NCI-H2107 (cell line): ENCODE data around the gene YPEL3.
"Not testable (repeated sequence)": the region's sequence is repeated elsewhere in the genome, so short reads cannot be mapped to it uniquely, and the experiment has no call there.

Experiments used
- DNase-seq: peaks from one replicate; lab custom pipeline; 2025; lab: John Stamatoyannopoulos, UW

The YPEL3 gene

DNA sequence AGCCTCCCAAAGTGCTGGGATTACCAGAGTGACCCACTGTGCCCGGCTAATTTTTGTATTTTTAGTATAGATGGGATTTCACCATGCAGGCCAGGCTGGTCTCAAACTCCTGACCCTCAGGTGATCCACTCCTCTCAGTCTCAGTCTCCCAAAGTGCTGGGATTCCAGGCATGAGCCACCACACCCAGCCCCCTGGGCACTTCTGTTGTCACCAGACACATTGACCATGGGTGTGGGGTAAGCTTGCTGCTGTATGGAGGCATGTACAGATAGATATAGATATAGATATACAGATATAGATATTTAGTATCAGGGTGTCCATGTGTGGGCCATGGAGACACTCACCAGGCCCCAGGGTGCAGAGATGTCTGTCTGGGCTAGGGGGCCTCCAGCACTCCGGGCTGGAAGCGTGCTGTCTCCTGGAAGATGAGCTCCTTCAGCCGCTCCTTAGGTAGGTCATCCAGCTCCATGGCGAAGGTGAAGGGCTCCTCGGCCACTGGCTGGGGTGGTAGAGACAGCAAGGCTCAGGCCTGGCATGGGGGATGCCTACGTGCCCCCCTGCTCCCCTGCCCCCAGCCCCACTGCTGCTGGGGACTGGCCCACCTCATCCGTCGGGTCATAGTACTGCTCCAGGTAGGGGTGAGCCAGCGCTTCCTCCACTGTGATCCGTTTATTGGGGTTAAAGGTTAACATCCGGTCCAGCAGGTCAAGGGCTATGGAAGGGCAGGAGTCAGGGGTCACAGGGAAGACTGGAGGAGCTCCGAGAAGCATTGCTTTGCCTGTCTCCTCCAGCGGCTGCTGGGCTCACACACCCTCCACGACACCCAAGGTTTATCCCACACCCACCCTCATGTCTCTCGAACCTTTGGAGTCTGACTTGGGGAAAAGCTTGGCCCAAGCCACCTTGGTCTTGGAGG, 20.5 kb upstream of the YPEL3 start:
- no peak for DNase-seq

DNA sequence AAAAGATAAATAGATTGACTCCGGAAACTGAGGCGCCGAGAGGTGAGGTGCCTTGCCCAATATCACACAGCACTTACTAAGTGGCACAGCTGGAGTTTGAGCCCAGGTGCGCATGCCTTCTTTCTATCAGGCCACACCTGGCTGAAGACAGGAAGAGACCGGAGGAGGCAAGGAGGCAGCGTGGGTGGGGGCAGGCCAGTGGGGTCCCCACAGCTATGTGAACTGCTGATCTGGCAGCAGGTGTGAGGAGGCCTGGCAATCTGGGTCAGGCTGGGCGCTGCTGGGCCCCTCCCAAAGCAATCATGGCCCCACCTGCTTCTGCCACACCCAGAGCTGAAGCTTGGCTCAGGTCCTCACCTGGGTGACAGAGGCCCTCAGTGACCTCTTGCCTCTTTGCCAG, 19.2 kb upstream of the YPEL3 start:
- DNase-seq: no peak

DNA sequence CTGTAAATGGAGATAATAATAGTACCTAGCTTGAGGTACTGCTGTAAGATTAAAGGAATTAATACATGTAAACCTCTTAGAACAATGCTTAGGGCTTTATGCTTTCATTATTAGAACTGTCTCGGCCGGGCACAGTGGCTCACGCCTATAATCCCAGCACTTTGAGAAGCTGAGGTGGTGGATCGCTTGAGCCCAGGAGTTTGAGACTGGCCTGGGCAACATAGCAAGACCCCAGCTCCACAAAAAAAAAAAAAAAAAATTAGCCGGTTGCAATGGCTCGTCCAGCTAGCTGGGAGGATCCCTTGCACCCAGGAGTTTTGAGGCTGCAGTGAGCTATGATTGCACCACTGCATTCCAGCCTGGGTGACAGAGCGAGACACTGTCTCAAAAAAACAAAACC, 18.8 kb upstream of the YPEL3 start:
- DNase-seq: not testable (repeated sequence)

DNA sequence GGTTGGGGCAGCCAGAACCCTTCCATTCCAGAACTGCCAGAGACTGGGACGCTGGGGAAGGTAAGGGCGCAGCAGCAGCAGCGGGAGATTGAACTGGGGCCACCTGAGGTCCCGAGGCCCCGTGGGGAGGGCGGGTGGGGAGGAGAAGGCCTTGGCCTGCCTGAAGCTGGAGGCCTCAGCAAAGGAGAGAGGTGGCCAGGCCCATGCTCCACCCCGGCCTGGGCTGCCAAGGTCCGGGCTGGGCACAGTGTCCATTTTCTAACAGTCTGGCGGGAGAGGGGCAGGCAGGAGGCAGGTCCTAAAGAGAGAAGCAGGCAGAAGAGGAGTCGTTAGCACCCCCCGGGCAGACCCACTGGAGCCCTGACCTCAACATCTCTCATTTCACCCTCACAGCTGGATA, 18.4 kb upstream of the YPEL3 start:
- no peak for DNase-seq

DNA sequence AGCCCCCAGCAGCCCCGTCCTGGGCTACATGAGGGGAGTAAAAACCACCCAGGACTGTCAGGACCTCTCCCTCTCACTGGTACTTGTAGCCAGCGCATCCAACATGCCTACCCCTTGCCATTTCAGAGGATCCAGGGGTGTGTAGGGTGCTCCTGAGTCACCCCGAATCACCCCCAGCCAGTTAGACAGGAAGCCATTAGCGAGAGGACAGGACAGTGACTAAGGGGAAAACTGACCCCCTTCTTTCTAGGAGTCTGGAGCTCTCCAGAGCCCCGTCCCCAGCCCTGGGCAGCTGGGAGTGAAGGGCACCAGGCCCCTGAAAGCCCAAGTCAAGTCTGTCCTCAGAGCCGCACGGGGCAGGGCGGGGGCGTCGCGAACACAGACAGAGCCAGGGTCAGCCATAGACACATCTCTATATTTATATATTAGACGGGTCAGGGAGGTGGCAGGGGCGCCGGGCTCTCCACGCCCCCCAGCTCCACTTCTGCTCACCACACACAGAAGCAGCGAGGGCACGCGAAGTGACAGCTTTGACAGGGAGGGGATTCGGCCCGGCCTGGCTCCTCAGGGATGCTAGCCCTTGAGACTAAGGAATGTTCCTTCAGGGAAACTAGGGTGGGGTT, 17.8 kb upstream of the YPEL3 start:
- no peak for DNase-seq

DNA sequence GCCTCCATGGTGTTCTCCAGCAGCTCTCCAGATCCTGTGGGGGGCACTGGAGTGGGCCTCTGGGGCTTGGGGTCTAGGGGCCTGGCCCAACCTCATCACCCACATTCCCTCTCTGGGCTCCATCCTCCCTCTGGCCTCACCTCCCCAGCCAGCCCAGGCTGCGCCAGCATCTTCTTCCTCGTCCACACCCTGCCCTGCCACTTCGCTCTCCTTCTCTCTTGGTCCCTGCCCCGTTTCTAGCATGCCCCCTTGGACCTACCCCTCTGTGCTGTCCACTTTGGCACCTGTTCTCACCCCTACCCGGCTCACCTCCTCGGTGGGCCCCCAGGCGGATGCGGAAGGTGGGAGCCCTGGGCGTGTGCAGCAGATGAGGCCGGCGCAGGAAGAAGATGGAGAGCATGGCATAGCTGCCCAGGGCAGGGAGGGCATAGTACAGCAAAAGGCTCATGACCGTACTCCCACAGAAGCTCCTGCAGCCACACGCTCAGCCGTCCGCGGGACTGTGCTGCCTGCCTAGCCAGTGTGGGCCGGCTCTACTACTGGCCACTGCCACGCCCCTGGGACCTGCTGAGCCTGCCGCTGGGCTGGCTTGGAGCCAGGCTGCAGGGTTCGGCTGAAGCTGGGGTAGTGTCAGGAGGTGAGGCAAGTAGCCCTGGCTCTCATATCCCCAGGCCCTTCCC, 17.2 kb upstream of the YPEL3 start, which contains the start of gene GDPD3:
Gene GDPD3, minus strand, starts transcription at position 507 of the 680 bp plus-strand sequence. Its CDS starts 59 bp downstream, at position 448.
- no peak for DNase-seq

DNA sequence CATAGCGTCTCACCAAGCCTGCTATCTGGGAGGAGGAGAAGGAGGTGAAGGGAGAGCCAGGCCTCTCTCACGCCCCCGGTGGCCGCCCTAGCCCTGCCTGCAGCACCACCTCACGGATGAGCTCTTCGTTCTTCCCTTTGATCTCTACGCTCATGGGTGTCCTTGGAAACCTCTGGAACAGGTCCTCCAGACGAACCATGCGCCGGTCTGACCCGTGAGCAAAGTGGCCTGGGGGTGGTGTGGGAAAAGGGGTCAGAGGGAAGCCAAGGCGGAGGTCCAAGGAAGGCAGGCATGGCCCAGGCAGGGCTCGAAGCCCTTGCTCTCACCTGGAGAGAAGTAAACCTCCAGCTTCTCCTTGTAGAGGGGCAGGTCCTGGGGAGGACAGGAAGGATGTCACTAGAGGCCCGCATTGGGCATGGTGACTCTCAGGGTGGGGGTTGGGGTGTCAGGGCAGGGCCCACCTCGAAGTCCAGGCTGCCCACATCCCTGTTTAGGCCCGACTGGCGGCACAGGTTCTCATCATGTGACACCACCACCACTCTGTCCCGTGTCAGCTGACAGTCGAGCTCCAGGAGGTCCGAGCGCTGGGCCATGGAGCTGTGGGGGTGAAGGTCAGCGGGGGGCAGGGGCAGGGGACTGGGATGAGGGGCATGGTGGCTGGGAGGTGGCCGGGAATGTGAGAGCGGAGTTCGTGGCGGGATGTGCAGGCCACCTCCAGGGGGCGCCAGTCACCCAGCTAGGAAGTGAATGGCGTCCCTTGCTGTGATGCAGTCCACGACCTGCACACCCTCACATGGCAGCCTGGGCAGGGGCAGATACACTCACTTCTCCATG, 16.4 kb upstream of the YPEL3 start:
- no peak for DNase-seq

DNA sequence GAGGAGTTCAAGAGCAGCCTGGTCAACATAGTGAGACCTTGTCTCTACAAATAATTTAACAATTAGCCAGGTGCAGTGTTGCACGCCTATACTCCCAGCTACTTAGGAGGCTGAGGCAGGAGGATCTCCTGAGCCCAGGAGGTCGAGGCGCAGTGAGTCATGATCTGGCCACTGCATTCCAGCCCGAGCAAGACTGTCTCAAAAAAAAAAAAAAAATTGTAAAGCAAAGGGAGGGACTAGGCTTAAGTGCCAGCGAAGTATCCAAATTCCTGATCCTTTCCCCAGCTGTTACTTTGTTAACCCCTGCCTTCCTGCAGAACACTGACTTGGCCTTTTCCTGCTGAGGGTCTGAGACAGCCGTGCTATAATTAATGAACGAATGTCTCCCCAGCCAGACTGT, 14.6 kb upstream of the YPEL3 start:
- no peak for DNase-seq

DNA sequence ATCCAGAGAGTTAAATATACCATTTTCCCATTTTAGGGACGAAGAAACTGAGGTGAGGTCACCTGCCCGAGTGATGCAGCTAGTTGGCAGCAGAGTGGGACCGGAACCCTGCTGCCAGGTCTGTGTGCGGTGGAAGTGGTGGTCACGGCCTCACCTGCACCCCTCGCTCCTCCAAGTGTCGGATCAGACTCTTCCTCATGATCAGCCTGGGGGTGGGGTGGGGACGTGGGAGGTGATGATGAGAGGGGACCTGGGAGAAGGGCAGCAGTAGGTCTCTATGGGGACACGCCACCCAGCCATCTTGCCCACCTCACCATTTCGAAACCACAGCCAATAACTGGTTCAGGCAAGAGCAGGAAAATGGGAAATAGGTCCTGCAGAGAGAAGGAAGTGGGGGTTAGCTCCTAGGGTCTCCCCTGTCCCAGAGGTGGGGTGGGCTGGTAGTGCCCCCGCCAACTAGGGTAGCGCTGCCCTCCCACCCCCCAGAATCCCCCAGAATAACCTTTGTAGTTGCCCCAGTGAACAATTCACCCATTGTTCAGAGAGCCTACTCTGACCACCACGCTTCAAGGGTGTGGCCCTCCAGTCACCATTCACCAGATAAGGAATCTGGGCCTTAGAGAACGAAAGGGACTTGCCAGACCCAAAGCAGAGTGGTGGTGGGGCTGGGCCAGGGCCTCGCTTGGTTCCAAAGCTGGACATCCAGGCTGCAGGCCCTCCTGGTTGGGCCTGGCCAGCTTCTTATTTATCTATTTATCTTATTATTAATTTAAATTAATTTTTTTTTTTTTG, 12.2 kb upstream of the YPEL3 start:
- DNase-seq: no peak

DNA sequence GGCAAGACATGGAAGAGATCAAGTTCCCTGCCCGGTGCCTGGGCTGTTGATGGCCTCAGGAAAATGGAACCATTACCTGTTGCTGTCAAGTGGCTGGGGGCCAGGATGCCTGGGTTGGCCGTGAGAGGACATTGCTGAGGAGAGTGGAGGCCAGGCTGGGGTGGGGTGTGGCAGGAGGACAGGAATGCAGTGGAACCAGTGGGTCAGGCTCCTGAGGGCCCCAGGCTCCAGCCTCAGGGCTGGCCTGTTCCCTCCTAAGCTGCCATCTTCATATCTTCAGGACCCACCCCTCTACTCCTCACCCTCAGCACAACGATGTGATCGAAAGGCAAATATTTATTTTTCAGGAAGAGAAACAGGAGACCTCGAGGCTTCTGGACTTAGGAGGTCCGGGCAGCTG, 8.5 kb upstream of the YPEL3 start:
- no peak for DNase-seq

DNA sequence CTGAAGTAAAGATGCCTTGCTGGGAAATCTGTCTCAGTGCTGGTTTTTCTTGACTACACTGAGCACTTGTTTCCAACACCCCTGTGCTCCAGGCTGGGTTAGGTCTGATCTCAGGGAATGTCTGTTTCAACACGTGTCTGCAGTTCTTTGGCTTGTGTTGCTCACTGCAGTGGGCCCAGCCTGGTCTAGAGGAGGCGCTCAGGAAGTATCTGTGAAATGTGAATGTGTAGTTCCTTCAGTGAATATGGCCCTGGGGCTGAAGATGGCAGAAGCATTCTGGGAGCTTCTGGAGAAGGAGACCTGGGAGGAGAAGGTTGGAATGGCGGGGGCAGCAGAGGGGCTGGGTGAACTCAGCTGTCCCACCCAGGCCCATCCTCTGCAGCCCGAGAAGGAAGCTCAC, 8.1 kb upstream of the YPEL3 start:
- no peak for DNase-seq

DNA sequence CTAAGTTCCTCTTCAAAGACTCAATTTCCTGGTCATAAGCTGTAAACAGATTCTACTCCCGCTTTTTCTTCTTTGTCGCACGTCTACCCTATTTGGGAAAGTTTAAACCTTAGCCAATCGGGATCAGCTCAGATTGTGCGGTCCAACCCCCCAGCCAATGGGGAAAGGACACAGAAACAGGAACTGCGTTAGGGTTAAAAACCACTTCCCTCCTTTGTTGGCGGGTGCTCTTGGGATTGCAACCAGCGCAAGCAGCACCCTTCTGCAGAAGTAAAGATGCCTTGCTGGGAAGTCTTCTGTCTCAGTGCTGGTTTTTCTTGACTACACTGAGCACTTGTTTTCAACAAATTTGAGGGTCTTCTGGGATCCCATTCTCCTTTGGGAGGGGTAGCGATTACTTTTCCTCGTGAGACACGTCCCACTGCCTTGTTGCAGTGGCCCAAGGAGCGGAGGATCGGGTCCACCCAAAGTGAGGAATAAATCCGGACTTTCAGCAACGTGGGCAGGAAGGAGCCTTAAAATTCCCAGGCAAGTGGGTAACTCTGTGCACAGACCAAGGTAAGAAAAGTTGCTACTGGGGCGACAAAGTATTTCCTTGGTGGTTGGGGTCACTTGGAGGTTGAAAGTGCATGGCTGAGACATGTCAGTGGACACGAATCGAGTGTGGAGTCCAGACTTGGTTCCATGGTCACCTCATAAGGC, 1.0 kb upstream of the YPEL3 start:
- no peak for DNase-seq

DNA sequence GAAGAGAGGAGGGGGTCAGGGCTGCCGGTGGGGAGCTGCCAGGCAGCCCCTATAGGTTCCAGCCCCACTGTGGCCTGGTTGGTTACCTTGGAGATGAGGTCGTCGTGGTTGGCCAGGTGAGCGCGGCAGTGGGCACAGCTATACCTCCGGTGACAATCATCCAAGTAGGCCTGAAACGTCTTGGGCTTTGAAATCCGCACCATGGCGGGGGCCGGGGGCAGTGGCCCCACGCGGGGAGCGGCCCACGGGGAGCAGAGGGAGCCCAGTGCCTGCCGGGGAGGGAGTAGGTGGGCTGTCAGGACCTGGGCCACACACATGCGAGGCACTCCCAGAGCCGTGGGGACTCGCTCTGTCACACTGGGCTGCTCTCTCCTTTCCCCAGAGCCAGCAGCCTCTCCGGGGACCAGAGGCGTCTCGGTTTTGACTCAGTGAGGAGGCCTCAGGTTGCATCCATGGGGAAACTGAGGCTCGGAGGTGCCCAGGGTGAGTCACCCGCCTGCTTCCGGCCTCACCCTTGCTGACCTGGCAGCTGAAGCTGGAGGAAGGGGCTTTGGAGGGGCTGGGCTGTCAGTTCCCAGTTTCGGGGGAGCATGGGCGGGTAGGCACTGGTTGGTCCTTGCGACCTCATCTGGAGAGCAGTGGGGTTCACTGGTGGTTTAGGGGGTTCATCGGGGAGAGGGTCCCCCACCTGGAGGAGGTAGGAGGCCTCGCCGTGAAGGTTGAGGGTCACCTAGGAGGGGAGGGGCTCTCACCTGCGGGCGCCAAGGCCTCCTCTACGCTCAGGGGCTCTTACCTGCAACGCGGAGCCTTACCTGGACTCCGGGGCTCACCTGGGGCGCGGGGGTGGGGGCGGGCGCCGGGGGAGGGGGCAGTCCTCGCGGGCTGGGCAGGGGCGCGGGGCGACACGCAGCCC, 591 bp downstream of the YPEL3 start:
- no peak for DNase-seq

DNA sequence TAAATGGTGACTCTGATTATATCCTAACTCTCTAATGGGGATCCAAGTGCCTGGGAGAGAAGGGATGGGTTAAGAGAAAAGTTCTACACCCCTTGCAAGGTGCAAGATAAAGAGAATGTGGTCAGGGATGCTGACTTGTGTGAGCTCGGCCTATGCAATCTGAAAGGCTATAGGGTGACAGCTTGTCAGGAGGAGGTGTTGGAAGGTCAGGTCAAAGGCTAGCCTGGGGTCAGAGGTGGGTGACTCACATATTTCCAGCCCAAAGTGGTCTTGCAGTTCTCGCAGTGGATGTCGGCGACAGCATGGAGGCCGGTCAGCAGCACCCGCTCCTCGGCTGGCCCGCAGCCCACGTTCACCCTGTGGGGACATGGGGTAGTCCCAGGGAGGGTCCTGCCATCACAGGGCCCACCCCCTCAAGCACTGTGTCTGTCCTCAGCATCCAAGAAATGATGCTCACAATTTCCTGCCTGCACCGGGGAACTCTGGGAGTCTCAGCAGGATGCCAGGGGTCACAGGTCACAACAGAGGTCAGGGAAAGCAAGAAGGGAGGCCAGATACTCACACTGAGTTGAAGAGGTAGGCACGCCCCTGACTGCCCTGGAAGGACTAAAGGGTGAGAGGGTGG, 1.4 kb downstream of the YPEL3 start:
- DNase-seq: no peak

DNA sequence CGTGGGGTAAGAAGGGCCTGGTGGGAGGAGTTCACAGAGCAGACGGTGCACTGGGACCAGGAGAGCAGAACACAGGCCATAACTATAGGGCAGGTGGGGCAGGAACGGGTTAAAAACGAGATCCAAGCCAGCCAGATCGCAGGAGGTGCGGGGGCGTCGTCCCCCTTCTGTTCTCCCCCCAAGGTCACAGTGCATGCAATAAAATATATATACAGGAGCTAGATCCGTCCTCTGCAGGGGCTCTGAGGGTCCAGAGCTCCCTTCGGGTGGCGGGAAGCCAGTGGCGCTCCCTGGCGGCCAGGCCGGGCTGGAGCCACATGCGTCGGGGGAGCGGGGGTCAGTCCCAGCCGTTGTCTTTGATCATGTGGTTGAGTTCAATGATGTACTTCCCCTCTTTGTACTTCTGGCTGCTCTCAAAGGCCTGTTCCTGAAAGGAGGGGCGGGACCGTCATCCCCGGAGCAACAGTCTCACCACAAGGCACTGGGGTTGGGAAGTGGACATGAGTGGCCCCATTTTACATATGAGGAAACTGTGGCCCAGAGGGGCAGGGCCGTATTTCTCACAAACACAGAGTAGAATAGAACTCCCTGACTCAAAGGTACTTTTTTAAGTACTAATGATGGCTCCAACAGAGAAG, 3.5 kb downstream of the YPEL3 start:
- peak; percentile 23 for DNase-seq

DNA sequence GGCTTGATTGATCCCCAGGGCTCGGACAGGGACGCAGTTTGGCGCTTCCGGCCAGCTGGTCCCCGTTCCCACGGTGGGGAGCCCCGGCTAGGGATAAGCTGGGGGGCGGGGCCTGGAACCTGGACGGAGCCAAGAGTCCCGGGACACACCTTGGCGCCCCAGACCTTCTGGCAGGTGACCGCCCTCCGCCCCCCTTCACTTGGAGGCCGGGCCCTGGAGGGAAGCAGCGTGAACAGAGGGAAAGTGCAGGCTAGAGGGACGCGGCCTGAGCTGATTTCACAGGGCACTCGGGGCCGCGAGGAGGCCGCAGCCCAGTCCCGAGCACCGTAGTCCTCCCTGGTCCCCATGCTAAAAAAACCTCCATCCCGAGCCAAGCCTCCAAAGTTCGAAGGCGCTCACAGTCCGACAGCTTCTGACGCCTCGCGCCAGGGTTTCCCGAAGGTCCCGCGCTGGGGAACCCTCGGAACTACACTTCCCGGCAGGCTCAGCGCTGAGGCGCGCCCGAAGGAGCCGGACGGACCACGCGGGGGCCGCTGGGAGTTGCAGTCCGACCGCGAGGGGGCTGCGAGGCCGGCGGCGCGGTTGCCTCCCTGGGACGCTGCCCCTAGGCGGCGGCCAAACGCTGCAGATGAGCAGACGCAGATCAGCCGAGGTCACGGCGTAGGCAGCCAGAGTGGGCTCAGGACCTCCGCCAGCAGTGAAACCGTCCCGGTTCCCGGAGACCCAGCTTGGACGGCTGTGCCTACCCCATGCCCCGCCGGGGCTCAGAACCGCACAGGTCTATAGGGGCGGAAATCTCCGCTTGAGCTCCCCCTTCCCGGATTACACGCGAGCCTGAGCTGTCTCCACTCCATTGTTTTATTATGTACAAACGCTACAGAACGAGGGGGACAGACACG, 4.3 kb downstream of the YPEL3 start, which contains the start of gene TBX6:
Gene TBX6, minus strand, starts transcription at position 451 of the 899 bp plus-strand sequence. CDS start 731 bp downstream, outside the sequence.
- peak; percentile 82 for DNase-seq
